CD14-positive monocyte (primary cell): ENCODE results near the gene CAMK1D. TPM values are rescaled to one million over a fixed set of nuclear protein-coding genes. Genes with fewer than 3 reads are reported as not detected.

ENCODE experiments used
- DNase-seq, 3 donors: peaks; one replicate each; pipeline ENCODE4 v3.0.0-alpha.2; 2011 to 2022
- H2AFZ ChIP-seq: 2 replicates; pipeline ENCODE4 v1.6.0; 2012; ENCODE audit warnings: mild to moderate bottlenecking, low read depth, low read length, inconsistent platforms; ENCODE audit not compliant: insufficient read depth, poor library complexity, severe bottlenecking
- H3K27ac ChIP-seq, 2 donors: 1 replicate in 1 of 2; 2 replicates in 1 of 2; pipeline ENCODE4 v1.5.1; 2012 to 2013; ENCODE audit warnings: low read length in 2 of 2, control low read depth in 1 of 2, inconsistent platforms in 1 of 2, low read depth in 1 of 2, mild to moderate bottlenecking in 1 of 2
- H3K27me3 ChIP-seq, 2 donors: one replicate each; pipeline versions ENCODE4 v1.6.0 to v1.6.1; 2011 to 2013; ENCODE audit warnings: low read length in 2 of 2; ENCODE audit not compliant: control insufficient read depth in 2 of 2, insufficient read depth in 2 of 2
- H3K36me3 ChIP-seq, 2 donors: replicated peaks in 1 of 2; 1 replicate in 1 of 2; 2 replicates in 1 of 2; pipeline versions ENCODE4 v1.5.1 to v1.6.1; 2012 to 2013; ENCODE audit warnings: low read length in 2 of 2, control low read depth in 1 of 2, inconsistent platforms in 1 of 2, mild to moderate bottlenecking in 1 of 2; ENCODE audit not compliant: insufficient read depth in 2 of 2, control insufficient read depth in 1 of 2
- H3K4me1 ChIP-seq, 2 donors: 1 replicate in 1 of 2; 2 replicates in 1 of 2; pipeline versions ENCODE4 v1.5.1 to v1.6.1; 2012 to 2013; ENCODE audit warnings: low read length in 2 of 2, control low read depth in 1 of 2, inconsistent platforms in 1 of 2, mild to moderate bottlenecking in 1 of 2, moderate library complexity in 1 of 2; ENCODE audit not compliant: insufficient read depth in 2 of 2, control insufficient read depth in 1 of 2
- H3K4me2 ChIP-seq: replicated peaks from 2 replicates; pipeline ENCODE3; 2012; ENCODE audit warnings: low read length, moderate library complexity, mild to moderate bottlenecking; ENCODE audit not compliant: poor library complexity, severe bottlenecking; ENCODE audit errors: extremely low read depth
- H3K4me3 ChIP-seq, 3 experiments: fragments of 200-600 bp in 1 of 3; sonication (generic) in 1 of 3; replicated peaks in 1 of 3; 1 replicate in 2 of 3; 2 replicates in 1 of 3; pipeline ENCODE4 v1.5.1; 2011 to 2013; ENCODE audit warnings: low read length in 3 of 3, mild to moderate bottlenecking in 3 of 3, control low read depth in 2 of 3, low read depth in 2 of 3, inconsistent platforms in 1 of 3, moderate library complexity in 1 of 3
- H3K79me2 ChIP-seq: 2 replicates; pipeline ENCODE4 v1.6.0; 2012; ENCODE audit warnings: mild to moderate bottlenecking, control low read depth, inconsistent platforms, low read length, moderate library complexity; ENCODE audit not compliant: insufficient read depth
- H3K9ac ChIP-seq: 2 replicates; pipeline ENCODE4 v1.6.0; 2017; ENCODE audit warnings: low read length, mild to moderate bottlenecking; ENCODE audit not compliant: insufficient read depth, poor library complexity, severe bottlenecking
- H3K9me3 ChIP-seq, 2 donors: replicated peaks in 1 of 2; 1 replicate in 1 of 2; 2 replicates in 1 of 2; pipeline versions ENCODE4 v1.5.1 to v1.6.1; 2012 to 2013; ENCODE audit warnings: low read length in 2 of 2, control low read depth in 1 of 2; ENCODE audit not compliant: control insufficient read depth in 1 of 2, insufficient read depth in 1 of 2
- H4K20me1 ChIP-seq: 2 replicates; pipeline ENCODE4 v1.6.0; 2012; ENCODE audit warnings: mild to moderate bottlenecking, low read length, control low read depth, moderate library complexity; ENCODE audit not compliant: insufficient read depth
- H3K27ac Mint-ChIP-seq, 7 donors: one replicate each; pipeline ENCODE4 v1.8.0; 2020; ENCODE audit warnings: mild to moderate bottlenecking in 7 of 7, mixed read lengths in 7 of 7, moderate library complexity in 6 of 7, inconsistent platforms in 2 of 7
- H3K27me3 Mint-ChIP-seq, 3 donors: one replicate each; pipeline ENCODE4 v1.8.0; 2021 to 2022; ENCODE audit warnings: low read depth in 3 of 3, mild to moderate bottlenecking in 3 of 3, mixed read lengths in 3 of 3, moderate library complexity in 3 of 3, inconsistent platforms in 1 of 3
- H3K36me3 Mint-ChIP-seq, 2 donors: one replicate each; pipeline ENCODE4 v1.8.0; 2020; ENCODE audit warnings: mixed read lengths in 2 of 2, inconsistent platforms in 1 of 2, mild to moderate bottlenecking in 1 of 2
- H3K4me1 Mint-ChIP-seq: one replicate; pipeline ENCODE4 v1.8.0; 2020; ENCODE audit warnings: mild to moderate bottlenecking, mixed read lengths
- H3K4me3 Mint-ChIP-seq, 2 donors: one replicate each; pipeline ENCODE4 v1.8.0; 2020; ENCODE audit warnings: mild to moderate bottlenecking in 2 of 2, mixed read lengths in 2 of 2, moderate library complexity in 1 of 2
- H3K9me3 Mint-ChIP-seq, 7 donors: one replicate each; pipeline ENCODE4 v1.8.0; 2020 to 2022; ENCODE audit warnings: mixed read lengths in 7 of 7, mild to moderate bottlenecking in 6 of 7, moderate library complexity in 6 of 7, inconsistent platforms in 2 of 7
- CTCF ChIP-seq: fragments of 200-600 bp; IDR thresholded peaks from one replicate; pipeline ENCODE4 v1.8.0; 2022; ENCODE audit warnings: antibody characterized with exemption, mild to moderate bottlenecking
- WGBS: methylation state at CpG from one replicate; pipeline ENCODE4 v1.1.5; 2013; ENCODE audit warnings: missing lambda C conversion rate; ENCODE audit not compliant: insufficient coverage; 5-methylcytosine and 5-hydroxymethylcytosine counted together
- intact Hi-C, 2 donors: fragments of 100-400 bp; cut with micrococcal nuclease; formaldehyde crosslinking; loops; one replicate each; pipeline versions ENCODE4 v1.15.0 to v1.15.1; 2023
- polyA plus RNA-seq, 3 donors: library from polyadenylated mRNA; depleted of rRNA in 1 of 3; unstranded in 2 of 3; stranded (reverse) in 1 of 3; fragments of 300-500 nt in 2 of 3; fragments of >200 nt in 1 of 3; fragmentation: Illumina TruSeq in 2 of 3; gene quantifications; 1 replicate in 2 of 3; 2 replicates in 1 of 3; pipeline ENCODE4 v1.2.3, GENCODE V29; 2012 to 2021

The CAMK1D gene
- polyA plus RNA-seq, 3 donors = 6.7 to 11.8 (median 7.1) TPM

GRCh38 chr10:12320892-12321291, 28.5 kb upstream of the CAMK1D start:
- Histone ChIP-seq H3K9ac (no peak overlapping the region), H3K79me2 (no peaks in the 10 kb centered on the region), H3K4me2 (no peak overlapping the region), H3K27me3 (no peaks in the 10 kb centered on the region), H3K9me3 (no peaks in the 10 kb centered on the region), H4K20me1 (no peaks in the 10 kb centered on the region), H3K4me3 (no peak overlapping the region), H3K36me3 (no peaks in the 10 kb centered on the region), H3K27ac (no peak overlapping the region), H3K4me1 (peaks cover 13% of the 10 kb centered on the region in 2 donors), H2AFZ (no peak overlapping the region)
- intact Hi-C loops = no loop called here
- no peaks in the 10 kb centered on the region for H3K9me3 Mint-ChIP-seq
- peaks cover 23% of the 10 kb centered on the region for H3K4me1 Mint-ChIP-seq
- peaks cover 0 to 2% (median 2%) of the 10 kb centered on the region in 3 donors for H3K27me3 Mint-ChIP-seq
- no peak for TF ChIP-seq CTCF
- peak overlapping the region in 1 of 7 donors; percentile 69 for H3K27ac Mint-ChIP-seq
- no peaks in the 10 kb centered on the region for H3K36me3 Mint-ChIP-seq
- DNase-seq = no peak
- WGBS = 100% methylated on average over 1 of the region's 4 CpGs
- no peak overlapping the region for H3K4me3 Mint-ChIP-seq

GRCh38 chr10:12321641-12322040, 27.7 kb upstream of the CAMK1D start:
- Histone ChIP-seq H3K27ac (no peak overlapping the region), H3K27me3 (no peaks in the 10 kb centered on the region), H3K36me3 (no peaks in the 10 kb centered on the region), H3K4me2 (no peak overlapping the region), H3K9ac (no peak overlapping the region), H4K20me1 (no peaks in the 10 kb centered on the region), H3K9me3 (no peaks in the 10 kb centered on the region), H2AFZ (no peak overlapping the region), H3K4me3 (no peak overlapping the region), H3K4me1 (peaks cover 13% of the 10 kb centered on the region in 2 donors), H3K79me2 (no peaks in the 10 kb centered on the region)
- WGBS = no CpG with 5 or more reads among the region's 2 CpGs
- H3K27me3 Mint-ChIP-seq = peaks cover 0 to 2% (median 2%) of the 10 kb centered on the region in 3 donors
- no peaks in the 10 kb centered on the region for H3K36me3 Mint-ChIP-seq
- no peak overlapping the region for H3K4me3 Mint-ChIP-seq
- no peak overlapping the region for H3K27ac Mint-ChIP-seq
- TF ChIP-seq CTCF = no peak
- intact Hi-C loops = no loop called here
- H3K4me1 Mint-ChIP-seq = peaks cover 23% of the 10 kb centered on the region
- H3K9me3 Mint-ChIP-seq = no peaks in the 10 kb centered on the region
- no peak for DNase-seq
